Prostate gland (tissue), 2 donors: ENCODE data around the gene ZRANB3.

Experiments used
- POLR2A ChIP-seq: fragments of 450-650 bp; IDR thresholded peaks from one replicate; pipeline ENCODE4 v1.6.1; 2016; ENCODE audit warnings: antibody characterized with exemption, mild to moderate bottlenecking
- POLR2AphosphoS5 ChIP-seq: sonication (generic); formaldehyde crosslinking; IDR thresholded peaks from one replicate; pipeline ENCODE4 v1.6.1; 2017; ENCODE audit warnings: antibody characterized with exemption
- TF ChIP-seq, protein P1 (sequence below), 4 experiments: fragments of 200-600 bp in 2 of 4; fragments of 450-650 bp in 2 of 4; sonication (generic) in 2 of 4; IDR thresholded peaks; 1 replicate in 3 of 4; 2 replicates in 1 of 4; pipeline ENCODE4 v1.5.1; 2016 to 2019; ENCODE audit warnings: antibody characterized with exemption in 4 of 4, mild to moderate bottlenecking in 2 of 4, moderate library complexity in 2 of 4

- TF ChIP-seq POLR2AphosphoS5 (no peak), POLR2A (no peak)
- TF ChIP-seq, protein P1, sequence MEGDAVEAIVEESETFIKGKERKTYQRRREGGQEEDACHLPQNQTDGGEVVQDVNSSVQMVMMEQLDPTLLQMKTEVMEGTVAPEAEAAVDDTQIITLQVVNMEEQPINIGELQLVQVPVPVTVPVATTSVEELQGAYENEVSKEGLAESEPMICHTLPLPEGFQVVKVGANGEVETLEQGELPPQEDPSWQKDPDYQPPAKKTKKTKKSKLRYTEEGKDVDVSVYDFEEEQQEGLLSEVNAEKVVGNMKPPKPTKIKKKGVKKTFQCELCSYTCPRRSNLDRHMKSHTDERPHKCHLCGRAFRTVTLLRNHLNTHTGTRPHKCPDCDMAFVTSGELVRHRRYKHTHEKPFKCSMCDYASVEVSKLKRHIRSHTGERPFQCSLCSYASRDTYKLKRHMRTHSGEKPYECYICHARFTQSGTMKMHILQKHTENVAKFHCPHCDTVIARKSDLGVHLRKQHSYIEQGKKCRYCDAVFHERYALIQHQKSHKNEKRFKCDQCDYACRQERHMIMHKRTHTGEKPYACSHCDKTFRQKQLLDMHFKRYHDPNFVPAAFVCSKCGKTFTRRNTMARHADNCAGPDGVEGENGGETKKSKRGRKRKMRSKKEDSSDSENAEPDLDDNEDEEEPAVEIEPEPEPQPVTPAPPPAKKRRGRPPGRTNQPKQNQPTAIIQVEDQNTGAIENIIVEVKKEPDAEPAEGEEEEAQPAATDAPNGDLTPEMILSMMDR (IDR thresholded peaks at IDR 0.05) = no peak
Measured at GRCh38 chr2:135130751-135131150, 400.3 kb downstream of the ZRANB3 start.
